ENCODE measurements around the gene CERS6.

- no peak for TF ChIP-seq CTCF (IDR thresholded peaks at IDR 0.05)
- no peak for TF ChIP-seq POLR2A (IDR thresholded peaks at IDR 0.05)
Observed at GRCh38 chr2:168536925-168537466, 80.9 kb downstream of the CERS6 start.
